NCI-H2227 treated with DMSO at 0.1 percent for 48 hours (cell line): ENCODE results near the gene CCDC137.
"Not testable (repeated sequence)": the region's sequence is repeated elsewhere in the genome, so short reads cannot be mapped to it uniquely, and the experiment has no call there.

Experiments
- DNase-seq: peaks from one replicate; lab custom pipeline; 2025; lab: John Stamatoyannopoulos, UW

CCDC137 gene, protein sequence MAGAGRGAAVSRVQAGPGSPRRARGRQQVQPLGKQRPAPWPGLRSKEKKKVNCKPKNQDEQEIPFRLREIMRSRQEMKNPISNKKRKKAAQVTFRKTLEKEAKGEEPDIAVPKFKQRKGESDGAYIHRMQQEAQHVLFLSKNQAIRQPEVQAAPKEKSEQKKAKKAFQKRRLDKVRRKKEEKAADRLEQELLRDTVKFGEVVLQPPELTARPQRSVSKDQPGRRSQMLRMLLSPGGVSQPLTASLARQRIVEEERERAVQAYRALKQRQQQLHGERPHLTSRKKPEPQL

DNA sequence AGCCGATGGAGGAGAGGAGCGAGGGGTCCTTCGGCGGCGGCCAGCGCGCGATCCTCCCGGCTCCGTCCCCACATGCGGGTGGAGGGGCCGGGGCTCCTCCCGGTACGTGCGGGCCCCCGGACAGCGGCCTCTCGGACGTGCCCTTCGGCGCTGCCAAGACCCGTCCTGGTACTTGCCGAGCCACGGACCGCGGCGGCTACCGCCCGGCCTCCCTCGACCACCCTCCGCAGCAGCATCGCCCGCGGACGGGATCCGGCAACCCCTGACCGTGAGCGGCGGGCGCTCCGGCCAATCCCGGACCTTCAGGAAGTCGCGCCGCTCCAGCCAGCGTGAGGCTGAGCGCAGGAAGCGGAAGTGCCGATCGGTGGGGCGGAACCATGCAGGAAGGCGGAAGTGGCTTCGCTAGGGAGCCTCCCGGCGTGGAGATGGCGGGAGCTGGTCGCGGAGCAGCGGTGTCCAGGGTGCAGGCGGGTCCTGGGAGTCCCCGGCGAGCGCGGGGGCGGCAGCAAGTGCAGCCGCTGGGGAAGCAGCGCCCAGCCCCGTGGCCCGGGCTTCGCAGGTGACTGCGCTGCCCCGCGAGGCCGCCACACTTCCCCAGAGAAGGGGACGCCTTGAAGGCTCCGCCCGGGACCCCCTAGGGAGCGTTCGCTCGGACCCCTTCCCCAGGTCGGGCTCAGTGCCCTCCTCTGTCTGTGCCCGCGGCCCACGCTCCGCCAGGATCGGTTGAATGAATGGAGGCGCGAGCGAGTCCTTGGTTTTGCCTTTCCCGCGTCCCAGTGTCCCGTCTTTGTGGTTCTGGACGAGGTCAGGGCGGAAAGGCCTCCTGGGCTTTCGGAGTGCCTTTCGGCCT, at the start of gene CCDC137, which contains the start of gene OXLD1:
Gene CCDC137, plus strand, starts transcription at position 396 of the 850 bp plus-strand sequence. Its CDS starts 30 bp downstream, at position 426.
Gene OXLD1, minus strand, starts transcription at position 264 of the 850 bp plus-strand sequence. Its CDS starts 28 bp downstream, at position 236.
- peak; percentile 89 for DNase-seq

DNA sequence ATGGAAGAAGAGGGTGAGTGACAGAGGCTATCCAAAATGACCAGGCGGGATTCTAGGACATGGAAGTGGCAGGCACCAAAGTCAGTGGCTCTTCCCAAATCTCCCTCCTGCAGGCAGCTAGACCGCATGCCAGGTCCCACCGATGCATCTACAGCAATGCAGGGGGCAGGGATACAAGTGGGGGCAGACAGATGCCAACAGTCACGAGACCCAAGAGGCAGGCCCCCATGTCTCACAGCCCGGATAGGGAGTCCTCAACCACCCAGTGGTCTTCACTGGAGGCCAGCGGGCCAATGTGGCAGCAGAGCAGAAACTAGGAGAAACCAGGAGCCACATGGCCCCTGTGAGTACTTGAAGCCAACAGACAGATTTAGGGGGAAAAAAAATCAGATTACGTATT, 49.7 kb upstream of the CCDC137 start:
- DNase-seq: no peak

DNA sequence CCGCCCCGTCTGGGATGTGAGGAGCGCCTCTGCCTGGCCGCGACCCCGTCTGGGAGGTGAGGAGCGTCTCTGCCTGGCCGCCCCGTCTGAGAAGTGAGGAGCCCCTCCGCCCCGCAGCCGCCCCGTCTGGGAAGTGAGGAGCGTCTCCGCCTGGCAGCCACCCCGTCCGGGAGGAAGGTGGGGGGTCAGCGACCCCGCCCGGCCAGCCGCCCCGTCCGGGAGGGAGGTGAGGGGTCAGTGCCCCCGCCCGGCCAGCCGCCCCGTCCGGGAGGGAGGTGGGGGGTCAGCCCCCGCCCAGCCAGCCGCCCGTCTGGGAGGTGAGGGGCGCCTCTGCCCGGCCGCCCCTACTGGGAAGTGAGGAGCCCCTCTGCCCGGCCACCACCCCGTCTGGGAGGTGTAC, 48.2 kb upstream of the CCDC137 start:
- not testable (repeated sequence) for DNase-seq

DNA sequence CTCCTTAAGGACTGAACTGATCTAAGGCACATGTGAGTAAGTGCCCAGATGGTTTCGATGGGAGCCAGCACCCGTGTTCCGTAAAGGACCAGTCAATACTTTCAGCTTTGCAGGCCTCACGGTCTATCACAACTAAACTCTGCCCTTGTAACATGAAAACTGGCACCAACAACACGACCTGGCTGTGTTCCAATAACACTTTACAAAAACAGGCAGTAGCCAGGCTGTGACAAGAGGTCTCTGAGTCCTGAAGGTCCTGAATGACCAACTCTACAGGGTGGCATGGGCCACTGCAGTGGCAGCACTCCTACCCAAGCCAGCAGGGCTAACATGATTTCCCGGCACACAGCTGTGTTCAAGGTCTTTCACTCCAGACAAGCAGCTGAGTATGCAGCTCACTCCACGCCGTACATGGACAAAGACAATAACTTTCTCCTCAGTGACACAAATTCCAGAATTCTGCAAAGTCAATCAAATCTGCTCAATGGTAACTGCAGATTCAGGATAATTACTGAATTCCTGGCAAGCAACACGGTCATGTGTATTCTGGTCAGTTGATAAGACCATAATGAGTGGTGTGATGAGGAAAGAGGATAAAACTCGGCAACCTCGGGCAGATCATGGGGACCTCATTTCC, 44.9 kb upstream of the CCDC137 start:
- DNase-seq: no peak

DNA sequence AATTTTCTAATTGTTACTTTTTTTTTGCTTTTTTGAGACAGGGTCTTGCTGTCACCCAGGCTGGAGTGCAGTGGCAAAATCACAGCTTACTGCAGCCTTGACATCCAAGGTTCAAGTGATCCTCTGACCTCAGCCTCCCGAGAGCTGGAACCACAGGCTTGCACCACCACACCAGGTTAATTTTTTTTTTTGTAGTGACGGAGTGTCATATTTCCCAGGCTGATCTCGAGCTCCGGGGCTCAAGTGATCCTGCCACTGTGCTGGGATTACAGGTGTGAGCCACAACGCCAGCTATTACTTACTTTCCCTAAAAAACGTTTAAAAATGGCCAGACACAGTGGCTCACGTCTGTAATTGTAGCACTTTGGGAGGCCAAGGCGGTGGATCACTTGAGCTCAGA, 36.3 kb upstream of the CCDC137 start:
- no peak for DNase-seq

DNA sequence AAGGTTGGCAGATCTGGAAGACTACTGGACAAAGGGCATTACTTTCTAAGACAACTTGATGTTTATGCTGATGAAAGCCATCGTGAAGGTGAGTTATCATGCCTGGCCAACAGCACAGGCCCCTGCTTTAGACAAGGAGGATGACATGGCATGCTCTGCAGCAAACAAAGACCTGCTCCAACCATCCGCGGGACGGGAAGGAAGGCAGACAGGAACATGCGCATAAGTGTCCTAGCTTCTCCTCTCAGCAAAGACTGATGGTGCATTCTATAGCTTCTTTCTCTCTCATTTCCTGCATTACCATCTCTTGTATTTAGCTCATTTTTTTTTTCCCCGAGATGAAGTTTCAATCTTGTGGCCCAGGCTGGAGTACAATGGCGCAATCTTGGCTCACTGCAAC, 35.1 kb upstream of the CCDC137 start:
- DNase-seq: no peak

DNA sequence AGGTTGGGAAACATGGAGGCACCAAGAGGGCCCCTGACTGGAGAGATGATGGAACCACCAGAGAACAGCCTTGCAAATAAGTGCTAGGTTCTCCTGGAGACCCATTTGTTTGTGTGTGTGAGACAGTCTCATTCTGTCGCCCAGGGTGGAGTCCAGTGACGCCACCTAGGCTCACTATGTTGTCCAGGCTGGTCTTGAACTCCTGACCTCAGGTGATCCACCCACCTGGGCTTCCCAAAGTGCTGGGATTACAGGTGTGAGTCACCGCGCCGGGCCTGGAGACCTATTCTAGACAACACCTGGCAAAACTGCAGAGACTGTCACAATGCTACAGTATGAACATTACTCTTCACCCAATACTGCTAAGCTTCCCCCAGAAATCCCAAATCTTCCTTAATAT, 31.1 kb upstream of the CCDC137 start:
- DNase-seq: no peak

DNA sequence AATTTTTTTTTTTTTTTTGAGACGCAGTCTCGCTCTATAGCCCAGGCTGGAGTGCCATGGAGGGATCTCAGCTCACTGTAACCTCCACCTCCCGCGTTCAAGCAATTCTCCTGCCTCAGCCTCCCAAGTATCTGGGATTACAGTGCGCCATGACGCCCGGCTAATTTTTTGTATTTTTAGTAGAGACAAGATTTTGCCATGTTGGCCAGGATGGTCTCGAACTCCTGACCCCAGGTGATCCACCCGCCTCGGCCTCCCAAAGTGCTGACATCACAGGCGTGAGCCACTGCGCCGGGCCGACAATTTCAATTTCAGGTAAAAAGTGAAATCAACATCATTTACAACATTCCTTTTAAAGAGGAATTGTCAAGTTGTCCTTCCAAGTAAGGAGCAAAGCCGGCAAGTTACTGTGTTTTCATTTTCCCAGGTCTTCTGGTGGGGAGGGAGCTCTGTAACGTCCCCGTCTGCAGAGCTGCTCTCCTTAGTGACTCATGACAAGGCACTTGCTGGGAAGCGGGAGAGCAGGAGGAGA, 30.5 kb upstream of the CCDC137 start:
- no peak for DNase-seq

DNA sequence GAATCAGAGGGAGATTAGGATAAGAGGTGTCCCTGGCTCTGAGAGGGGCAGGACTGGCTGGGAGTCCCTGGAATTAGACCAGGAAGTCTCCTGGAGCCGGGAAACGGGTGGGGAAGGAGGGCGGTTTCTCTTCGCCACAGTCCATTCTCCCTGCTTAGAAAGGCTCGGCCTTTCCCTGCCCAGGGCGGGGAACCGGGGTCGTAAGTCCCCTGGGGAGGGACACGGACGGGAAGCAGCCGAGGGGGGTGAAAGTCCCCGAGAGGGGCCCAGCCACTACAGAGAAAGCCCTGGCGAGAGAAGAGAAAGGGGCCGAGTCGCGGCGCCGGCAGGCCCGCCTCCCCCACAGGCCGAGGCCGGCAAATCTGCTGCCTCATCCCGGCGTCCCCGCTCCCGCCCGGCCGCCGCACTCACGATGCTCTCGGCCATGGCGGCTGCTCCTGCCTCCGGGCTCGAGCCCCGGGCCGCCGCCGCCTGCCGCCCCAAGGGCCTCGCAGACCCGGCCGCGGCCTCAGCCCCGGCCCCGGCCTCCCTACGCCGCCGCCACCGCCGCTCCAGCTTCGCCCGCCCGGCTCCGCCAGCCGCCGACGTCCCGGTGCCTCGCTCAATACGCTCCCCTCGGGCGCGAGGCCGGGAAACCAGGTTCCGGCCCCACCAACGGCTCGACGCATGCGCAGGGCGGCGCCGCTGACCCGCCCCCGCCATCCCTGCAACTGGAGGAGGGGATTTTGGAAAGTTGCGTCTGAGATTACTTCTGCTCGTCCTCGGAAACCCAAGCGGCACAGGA, 29.8 kb upstream of the CCDC137 start, which contains the start of the genes NPLOC4 and TSPAN10:
Gene NPLOC4, minus strand, starts transcription at position 608 of the 784 bp plus-strand sequence. Its CDS starts 182 bp downstream, at position 426.
Gene TSPAN10, plus strand, starts transcription at position 692 of the 784 bp plus-strand sequence. CDS start 5,217 bp downstream, outside the sequence.
- peak; percentile 74 for DNase-seq

DNA sequence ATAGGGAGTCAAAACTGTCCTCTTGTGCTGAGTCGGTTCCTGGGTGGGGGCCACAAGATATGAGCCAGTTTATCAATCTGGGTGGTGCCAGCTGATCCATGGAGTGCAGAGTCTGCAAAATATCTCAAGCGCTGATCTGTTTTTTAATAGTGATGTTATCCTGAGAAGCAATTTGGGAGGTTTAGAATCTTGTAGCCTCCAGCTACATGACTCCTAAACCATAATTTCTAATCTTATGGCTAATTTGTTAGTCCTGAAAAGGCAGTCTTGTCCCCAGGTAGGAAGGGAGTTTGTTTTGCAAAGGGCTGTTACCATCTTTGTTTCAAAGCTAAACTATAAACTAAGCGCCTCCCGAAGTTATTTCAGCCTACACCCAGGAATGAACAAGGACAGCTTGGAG, 27.9 kb upstream of the CCDC137 start:
- no peak for DNase-seq

DNA sequence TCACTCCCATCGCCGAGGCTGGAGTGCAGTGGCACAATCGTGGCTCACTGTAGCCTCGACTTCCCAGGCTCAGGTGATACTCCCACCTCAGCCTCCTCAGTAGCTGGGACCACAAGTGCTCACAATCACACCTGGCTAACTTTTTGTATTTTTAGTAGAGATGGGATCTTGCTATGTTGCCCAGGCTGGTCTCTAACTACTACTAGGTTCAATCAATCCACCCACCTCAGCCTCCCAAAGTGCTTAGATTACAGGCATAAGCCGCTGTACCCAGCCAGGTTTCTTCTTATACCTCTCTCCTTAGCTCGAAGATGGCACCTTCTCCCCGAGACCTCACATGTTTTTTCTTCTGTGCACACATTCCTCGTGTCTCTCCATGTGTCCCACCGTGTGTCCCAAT, 26.5 kb upstream of the CCDC137 start:
- no peak for DNase-seq

DNA sequence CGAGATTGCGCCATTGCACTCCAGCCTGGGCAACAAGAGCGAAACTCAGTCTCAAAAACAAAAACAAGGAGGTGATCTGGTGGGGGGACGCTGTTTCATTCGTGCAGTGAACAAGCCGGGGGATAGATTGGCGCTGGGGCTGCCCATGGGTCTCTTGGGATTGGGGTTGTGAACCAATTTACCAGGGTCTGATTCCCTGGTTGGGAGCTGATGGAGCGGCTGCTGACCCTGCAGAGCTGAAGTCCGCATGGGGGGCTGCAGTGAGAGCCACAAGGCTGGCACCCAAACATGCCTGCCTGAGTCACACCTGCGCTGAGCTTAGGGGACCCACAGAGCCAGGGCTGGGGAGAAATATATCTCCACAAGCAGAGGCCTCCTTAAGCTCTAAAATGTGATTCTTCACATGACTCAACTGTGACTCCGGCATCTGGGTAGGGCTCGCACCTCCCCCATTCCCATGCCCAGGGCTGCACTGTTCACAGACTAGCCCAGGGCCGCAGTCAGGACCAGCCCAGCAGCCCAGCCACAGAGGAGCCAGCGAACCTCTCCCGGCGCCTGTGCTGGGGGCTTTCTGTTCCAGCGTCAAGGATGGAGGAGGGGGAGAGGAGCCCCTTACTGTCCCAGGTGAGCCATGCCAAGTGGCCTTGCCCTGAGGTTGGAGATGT, 24.6 kb upstream of the CCDC137 start:
- no peak for DNase-seq

DNA sequence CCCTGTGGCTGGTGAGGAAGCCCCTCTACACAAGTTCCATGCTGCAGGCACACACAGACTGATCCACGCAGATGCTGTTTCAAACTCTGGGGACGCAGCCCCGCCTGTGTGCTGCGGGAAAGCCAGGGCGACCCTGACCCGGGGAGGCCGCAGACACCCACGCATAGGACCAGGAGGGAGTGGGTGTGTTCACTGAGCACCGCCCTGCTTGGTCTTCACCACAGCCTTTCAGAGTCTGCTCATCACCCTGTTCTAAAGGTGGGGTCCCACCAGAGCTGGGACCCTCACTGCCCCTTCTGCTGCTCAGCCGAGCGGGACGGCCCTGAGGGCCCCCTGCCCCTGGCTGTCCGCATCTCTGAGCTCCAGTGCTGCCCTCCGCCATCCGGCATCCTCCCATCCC, 22.0 kb upstream of the CCDC137 start:
- DNase-seq: no peak

DNA sequence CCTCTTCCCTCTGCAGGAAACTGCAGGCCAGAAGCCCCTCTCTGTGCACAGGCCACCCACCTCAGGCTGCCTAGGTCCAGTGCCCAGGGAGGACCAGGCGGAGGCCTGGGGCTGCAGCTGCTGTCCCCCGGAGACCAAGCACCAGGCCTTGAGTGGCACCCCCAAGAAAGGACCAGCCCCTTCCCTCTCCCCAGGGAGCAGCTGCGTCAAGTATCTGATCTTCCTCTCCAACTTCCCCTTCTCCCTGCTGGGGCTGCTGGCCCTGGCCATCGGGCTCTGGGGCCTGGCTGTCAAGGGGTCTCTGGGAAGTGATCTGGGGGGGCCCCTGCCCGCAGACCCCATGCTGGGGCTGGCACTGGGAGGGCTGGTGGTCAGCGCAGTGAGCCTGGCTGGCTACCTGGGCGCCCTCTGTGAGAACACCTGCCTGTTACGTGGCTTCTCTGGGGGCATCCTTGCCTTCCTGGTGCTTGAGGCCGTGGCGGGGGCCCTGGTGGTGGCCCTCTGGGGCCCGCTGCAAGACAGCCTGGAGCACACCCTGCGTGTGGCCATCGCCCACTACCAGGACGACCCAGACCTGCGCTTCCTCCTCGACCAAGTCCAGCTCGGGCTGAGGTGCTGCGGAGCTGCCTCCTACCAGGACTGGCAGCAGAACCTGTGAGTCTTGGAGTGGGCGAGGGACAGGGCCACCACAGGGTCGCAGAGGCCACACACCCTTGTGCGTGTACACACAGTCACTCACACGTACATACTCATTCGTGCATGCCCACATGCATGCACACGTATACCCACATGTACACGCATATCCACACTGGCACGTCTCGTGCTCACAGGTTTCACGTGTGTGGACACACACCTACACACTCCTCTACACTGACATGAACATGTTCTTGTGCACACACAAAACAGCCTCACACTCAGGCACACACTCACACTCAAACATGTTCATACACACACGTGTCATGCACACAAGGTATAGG, 21.3 kb upstream of the CCDC137 start:
- no peak for DNase-seq

DNA sequence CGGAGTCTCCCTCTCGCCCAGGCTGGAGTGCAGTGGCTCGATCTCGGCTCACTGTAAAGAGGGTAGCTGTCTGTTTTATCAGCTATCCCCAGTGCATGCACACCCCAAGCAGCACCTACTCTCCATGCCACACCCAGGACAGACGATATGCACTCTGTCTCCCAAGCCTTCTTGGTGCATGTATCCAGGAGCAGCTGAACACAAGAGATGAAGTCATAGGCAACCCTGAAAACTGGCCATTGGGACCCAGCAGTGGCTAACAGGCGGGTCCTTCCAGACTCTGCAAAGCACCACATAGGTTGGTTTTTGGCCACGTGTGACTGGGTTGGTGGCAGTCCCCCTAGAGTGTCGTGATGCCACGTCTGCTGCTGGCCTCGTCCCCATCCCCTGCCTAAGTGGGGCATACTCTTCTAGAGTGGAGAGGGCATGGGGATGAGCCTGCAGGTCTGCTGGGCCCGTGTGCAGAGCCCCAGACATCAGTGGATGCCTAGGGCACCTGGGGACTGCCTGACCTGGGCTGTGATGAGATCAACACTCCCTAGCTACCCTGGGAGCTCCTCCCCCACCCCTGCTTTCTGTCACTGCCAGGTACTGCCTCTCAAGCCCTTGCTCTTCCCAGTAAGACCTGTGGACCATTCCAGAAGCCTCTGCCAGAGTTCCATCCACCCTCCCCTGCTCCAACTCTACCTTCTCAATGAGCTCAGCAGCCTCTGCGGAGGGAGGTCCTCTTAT, 19.5 kb upstream of the CCDC137 start:
- no peak for DNase-seq

DNA sequence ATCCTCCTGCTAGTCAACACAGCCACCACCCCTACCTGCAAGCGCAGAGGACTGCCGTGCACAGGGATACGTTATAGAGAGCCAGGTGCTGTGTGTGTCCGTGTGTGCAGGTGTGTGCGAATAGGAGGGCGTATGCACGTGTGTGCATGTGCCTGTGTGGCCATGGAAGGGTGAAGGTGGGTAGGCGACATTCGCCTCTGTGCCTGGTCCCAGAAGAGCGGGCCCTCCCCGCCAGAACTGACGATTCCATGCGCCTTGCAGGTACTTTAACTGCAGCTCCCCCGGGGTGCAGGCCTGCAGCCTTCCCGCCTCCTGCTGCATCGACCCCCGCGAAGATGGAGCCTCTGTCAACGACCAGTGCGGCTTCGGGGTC, 18.9 kb upstream of the CCDC137 start:
- DNase-seq: no peak

DNA sequence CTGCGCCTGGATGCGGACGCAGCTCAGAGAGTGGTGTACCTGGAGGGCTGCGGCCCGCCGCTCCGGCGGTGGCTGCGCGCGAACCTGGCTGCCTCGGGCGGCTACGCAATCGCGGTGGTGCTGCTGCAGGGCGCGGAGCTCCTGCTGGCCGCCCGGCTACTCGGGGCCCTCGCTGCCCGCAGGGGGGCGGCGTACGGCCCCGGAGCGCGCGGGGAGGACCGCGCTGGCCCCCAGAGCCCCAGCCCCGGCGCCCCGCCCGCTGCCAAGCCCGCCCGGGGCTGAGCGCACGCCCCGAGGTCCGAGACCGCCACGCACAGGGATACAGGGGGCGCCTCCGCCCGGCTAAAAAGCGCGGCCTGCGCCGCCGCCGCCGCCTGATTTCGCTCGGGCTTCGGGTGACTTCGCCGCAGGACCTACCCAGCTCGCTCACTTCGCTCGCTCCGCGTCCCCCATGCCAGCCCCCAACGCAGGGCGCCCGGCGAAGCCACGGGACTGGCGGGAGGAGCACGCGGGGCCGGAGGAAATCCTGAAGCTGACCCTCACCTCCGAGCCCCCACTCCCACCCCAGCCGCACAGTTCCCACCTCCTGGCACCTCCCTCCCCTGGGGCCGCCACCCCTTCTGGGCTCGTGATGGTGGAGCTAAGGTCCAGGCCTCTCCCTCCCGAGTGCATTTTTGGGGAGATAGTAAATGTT, 18.4 kb upstream of the CCDC137 start:
- no peak for DNase-seq

DNA sequence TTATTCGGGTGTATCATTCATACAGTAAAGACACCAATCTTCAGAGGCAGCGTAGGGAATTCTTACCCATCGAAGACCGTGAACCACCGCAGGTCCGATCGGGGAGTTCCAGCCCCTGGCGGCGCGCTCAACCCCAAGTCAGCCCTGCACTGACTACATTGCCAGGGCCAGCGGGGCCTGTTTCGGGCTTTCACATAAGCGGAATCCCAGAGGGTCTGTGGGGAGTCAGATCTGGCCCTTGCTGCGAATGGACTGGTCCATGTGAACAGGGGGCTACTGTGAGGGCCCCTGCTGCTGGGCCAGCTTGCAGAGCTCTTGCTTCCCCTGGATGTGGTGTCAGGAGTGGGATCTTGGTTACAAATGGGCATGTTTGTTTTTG, 17.8 kb upstream of the CCDC137 start:
- DNase-seq: no peak
